A673 (cell line): ENCODE measurements around the gene EFR3B.

Source experiments
- CTCF ChIP-seq: fragments of 300-800, 200-600 bp; sonication (generic); conservative IDR thresholded peaks from 2 replicates; pipeline ENCODE4 v1.5.1; 2017; ENCODE audit warnings: low read depth, mild to moderate bottlenecking, antibody characterized with exemption, low read length, moderate library complexity, mixed read lengths
- EZH2 ChIP-seq: fragments of 200-600 bp; sonication (generic); IDR thresholded peaks from 2 replicates; pipeline ENCODE4 v1.6.1; 2017; ENCODE audit warnings: borderline replicate concordance, low read depth, mild to moderate bottlenecking, mixed read lengths, antibody characterized with exemption, low read length; ENCODE audit not compliant: poor library complexity, severe bottlenecking

GRCh38 chr2:25021791-25022362 is 20.0 kb upstream of the EFR3B start:
- TF ChIP-seq CTCF (no peak), EZH2 (no peak)
